Chondrocyte (in vitro differentiated cells): ENCODE data around the gene FAM8A1. TPM values are rescaled to one million over a fixed set of nuclear protein-coding genes. Genes with fewer than 3 reads are reported as not detected.

Experiments
- DNase-seq: peaks from one replicate; pipeline ENCODE4 v3.0.0; 2021; ENCODE audit warnings: mixed read lengths, low spot score
- H3K27ac Mint-ChIP-seq: one replicate; pipeline ENCODE4 v1.8.0; 2021; ENCODE audit warnings: mild to moderate bottlenecking, moderate library complexity, mixed read lengths; ENCODE audit not compliant: unreplicated experiment
- H3K27me3 Mint-ChIP-seq: 2 replicates; pipeline ENCODE4 v1.8.0; 2021; ENCODE audit warnings: low read depth, mixed read lengths
- H3K36me3 Mint-ChIP-seq: 2 replicates; pipeline ENCODE4 v1.8.0; 2021; ENCODE audit warnings: low read depth, mixed read lengths
- H3K4me1 Mint-ChIP-seq: 2 replicates; pipeline ENCODE4 v1.8.0; 2021; ENCODE audit warnings: low read depth, mild to moderate bottlenecking, mixed read lengths
- H3K4me3 Mint-ChIP-seq: one replicate; pipeline ENCODE4 v1.8.0; 2021; ENCODE audit warnings: mild to moderate bottlenecking, moderate library complexity, mixed read lengths; ENCODE audit not compliant: unreplicated experiment
- H3K9me3 Mint-ChIP-seq: 2 replicates; pipeline ENCODE4 v1.8.0; 2021; ENCODE audit warnings: low read depth, mixed read lengths
- total RNA-seq: library from RNA; stranded (reverse); gene quantifications from 3 replicates; pipeline ENCODE4 v1.2.1, GENCODE V29; 2021
- TF ChIP-seq, protein P1 (sequence below): fragments of 200-600 bp; sonication (generic); IDR thresholded peaks from 2 replicates; pipeline ENCODE4 v1.5.0; 2021; ENCODE audit warnings: antibody characterized with exemption, mild to moderate bottlenecking, moderate library complexity

FAM8A1 gene
- total RNA-seq, 1 donor from 2014 or later: 26.4 TPM

- H3K27me3 Mint-ChIP-seq: no peaks in the 10 kb centered on the region
- no peaks in the 10 kb centered on the region for H3K9me3 Mint-ChIP-seq
- TF ChIP-seq, protein P1, sequence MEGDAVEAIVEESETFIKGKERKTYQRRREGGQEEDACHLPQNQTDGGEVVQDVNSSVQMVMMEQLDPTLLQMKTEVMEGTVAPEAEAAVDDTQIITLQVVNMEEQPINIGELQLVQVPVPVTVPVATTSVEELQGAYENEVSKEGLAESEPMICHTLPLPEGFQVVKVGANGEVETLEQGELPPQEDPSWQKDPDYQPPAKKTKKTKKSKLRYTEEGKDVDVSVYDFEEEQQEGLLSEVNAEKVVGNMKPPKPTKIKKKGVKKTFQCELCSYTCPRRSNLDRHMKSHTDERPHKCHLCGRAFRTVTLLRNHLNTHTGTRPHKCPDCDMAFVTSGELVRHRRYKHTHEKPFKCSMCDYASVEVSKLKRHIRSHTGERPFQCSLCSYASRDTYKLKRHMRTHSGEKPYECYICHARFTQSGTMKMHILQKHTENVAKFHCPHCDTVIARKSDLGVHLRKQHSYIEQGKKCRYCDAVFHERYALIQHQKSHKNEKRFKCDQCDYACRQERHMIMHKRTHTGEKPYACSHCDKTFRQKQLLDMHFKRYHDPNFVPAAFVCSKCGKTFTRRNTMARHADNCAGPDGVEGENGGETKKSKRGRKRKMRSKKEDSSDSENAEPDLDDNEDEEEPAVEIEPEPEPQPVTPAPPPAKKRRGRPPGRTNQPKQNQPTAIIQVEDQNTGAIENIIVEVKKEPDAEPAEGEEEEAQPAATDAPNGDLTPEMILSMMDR: no peak
- H3K36me3 Mint-ChIP-seq: peaks cover 33% of the 10 kb centered on the region
- no peak for DNase-seq
- peaks cover 23% of the 10 kb centered on the region for H3K4me1 Mint-ChIP-seq
- H3K4me3 Mint-ChIP-seq: no peak overlapping the region
- H3K27ac Mint-ChIP-seq: peak overlapping the region; percentile 50
Measured at GRCh38 chr6:17630511-17631073, 30.5 kb downstream of the FAM8A1 start.

- TF ChIP-seq, protein P1: no peak
- no peaks in the 10 kb centered on the region for H3K9me3 Mint-ChIP-seq
Measured at GRCh38 chr6:17632934-17633333, 32.8 kb downstream of the FAM8A1 start.

DNA sequence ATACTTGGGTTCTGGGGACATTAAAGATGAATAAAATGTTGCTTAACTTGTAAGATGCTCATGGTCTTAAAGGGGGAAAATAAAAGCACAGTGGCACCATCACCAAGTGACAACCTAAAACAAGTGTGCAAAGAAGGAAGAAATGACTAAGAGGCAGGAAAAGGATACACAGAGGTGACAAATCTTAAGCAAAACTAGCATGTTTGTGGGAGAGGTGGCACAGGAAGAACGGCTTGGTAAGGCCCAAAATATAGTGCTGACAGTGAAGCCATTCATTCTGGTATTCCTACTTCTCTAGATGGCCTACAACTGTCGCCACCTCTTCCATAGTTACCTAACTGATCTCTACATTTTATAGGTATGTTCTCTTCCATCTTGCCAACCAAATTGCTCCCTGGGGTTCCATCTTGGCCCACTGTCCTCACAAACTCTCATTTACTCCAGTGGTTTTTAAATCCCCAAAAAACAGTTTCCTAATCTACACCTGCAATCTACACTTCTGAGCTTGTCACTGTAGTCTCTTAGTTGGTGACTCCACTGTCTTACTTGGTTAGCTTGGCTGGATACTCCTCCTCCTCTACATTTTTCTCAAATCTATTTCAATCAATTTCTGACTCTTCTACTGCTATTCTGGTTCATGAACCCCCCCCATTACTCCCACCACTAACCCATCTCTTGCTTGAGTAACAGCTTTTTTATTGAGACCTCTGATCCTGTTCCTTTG, 33.5 kb downstream of the FAM8A1 start:
- Mint-ChIP-seq H3K27me3 (no peaks in the 10 kb centered on the region), H3K4me3 (no peak overlapping the region), H3K36me3 (peaks cover 37% of the 10 kb centered on the region), H3K4me1 (peaks cover 36% of the 10 kb centered on the region), H3K27ac (peak overlapping the region; percentile 4), H3K9me3 (no peaks in the 10 kb centered on the region)
- no peak for DNase-seq
- TF ChIP-seq, protein P1: no peak

More at GRCh38 chr6:17632934-17633333, 32.8 kb downstream of the FAM8A1 start:
- peaks cover 30% of the 10 kb centered on the region for H3K4me1 Mint-ChIP-seq
- no peak overlapping the region for H3K27ac Mint-ChIP-seq
- H3K36me3 Mint-ChIP-seq: peaks cover 38% of the 10 kb centered on the region
- DNase-seq: no peak
- no peaks in the 10 kb centered on the region for H3K27me3 Mint-ChIP-seq
- no peak overlapping the region for H3K4me3 Mint-ChIP-seq

DNA sequence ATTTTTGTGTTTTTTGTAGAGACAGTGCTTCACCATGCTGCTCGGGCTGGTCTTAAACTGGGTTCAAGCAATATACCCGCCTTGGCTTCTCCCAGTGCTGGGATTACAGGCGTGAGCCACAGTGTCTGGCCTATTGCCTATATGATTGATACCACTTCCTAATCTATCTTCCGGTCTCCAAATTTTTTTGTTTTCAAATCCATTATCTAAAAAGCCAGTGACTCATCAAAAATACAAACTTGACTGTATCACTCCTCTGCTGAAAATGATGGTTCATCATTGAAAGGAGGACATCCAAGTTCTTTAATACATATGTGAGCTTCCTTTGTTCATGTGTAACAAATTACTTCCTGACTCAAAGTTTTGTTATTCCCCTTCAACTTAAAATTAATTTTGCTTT, 35.5 kb downstream of the FAM8A1 start:
- H3K9me3 Mint-ChIP-seq: no peaks in the 10 kb centered on the region
- no peak overlapping the region for H3K27ac Mint-ChIP-seq
- TF ChIP-seq, protein P1: no peak
- DNase-seq: no peak
- H3K27me3 Mint-ChIP-seq: no peaks in the 10 kb centered on the region
- H3K4me1 Mint-ChIP-seq: peaks cover 43% of the 10 kb centered on the region
- H3K36me3 Mint-ChIP-seq: peaks cover 30% of the 10 kb centered on the region
- H3K4me3 Mint-ChIP-seq: no peak overlapping the region

GRCh38 chr6:17638212-17638715, 38.2 kb downstream of the FAM8A1 start:
- peak overlapping the region; percentile 79 for H3K27ac Mint-ChIP-seq

More at GRCh38 chr6:17638212-17638715, 38.2 kb downstream of the FAM8A1 start:
- H3K9me3 Mint-ChIP-seq: peaks cover 4% of the 10 kb centered on the region
- no peak for DNase-seq
- H3K4me1 Mint-ChIP-seq: peaks cover 44% of the 10 kb centered on the region
- no peak overlapping the region for H3K4me3 Mint-ChIP-seq
- H3K27me3 Mint-ChIP-seq: no peaks in the 10 kb centered on the region
- peaks cover 34% of the 10 kb centered on the region for H3K36me3 Mint-ChIP-seq
- TF ChIP-seq, protein P1: no peak
